ENCODE results near the gene CTDP1.

DNA sequence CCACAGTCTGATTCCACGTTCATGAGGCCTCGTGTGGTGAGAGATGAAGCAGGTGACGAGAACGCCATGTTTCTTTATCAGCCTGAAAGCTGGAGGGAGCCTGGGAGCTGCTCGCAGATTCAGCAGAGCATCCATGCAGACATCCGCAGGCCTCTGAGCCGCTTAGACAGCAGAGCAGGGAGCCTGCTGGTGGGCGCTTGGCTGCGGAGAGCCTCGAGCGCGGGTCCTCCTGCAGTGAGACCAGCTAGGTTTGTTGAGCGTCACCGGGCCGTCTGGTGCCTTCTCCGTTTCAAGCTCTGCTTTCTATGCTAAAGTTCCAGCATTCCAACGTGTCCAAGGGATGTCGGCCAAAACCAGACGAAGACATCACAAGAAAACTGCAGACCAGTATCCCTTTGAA lies 27.6 kb downstream of the CTDP1 start:
- no peak for TF ChIP-seq CTCF (IDR thresholded peaks at IDR 0.05; ENCODE audit: low read length)
- TF ChIP-seq EZH2 (optimal IDR thresholded peaks at IDR 0.05; ENCODE audit: low read depth, low read length), result no peak
- TF ChIP-seq EZH2phosphoT487 (IDR thresholded peaks at IDR 0.05; ENCODE audit: low read length), result no peak

Data from MM.1S (cell line).